Endothelial cell of coronary artery (primary cell): ENCODE results near the gene IBSP. TPM values are rescaled to one million over a fixed set of nuclear protein-coding genes. Genes with fewer than 3 reads are reported as not detected.

ENCODE experiments used
- total RNA-seq: library from RNA; depleted of rRNA; stranded (reverse); fragments of >200 nt; gene quantifications from 2 replicates; pipeline ENCODE4 v1.2.3, GENCODE V29; 2014

IBSP gene
- not detected in 2 replicates for total RNA-seq

GRCh38 chr4:87799301-87800113 is at the start of gene IBSP:
TSS of gene IBSP (plus strand) at chr4:87799554. CDS start at chr4:87802362, 2,808 bp downstream.

GRCh38 chr4:87832669-87833068 is 33.3 kb downstream of the IBSP start, which contains the start of gene MEPE:
TSS of gene MEPE (plus strand) at chr4:87832969. CDS start at chr4:87834715, 1,746 bp downstream.

Other genes with a start within 250 kb of the IBSP start
- gene DSPP, start 191.0 kb upstream of the IBSP start, total RNA-seq = not detected in 2 replicates
- gene DMP1, start 149.3 kb upstream of the IBSP start, total RNA-seq = not detected in 2 replicates
- not detected in 2 replicates for gene MEPE, start 33.4 kb downstream of the IBSP start, total RNA-seq
- gene SPP1, start 176.2 kb downstream of the IBSP start, total RNA-seq = not detected in 2 replicates
- gene PKD2, start 208.1 kb downstream of the IBSP start, total RNA-seq = 35.6 and 66.0 TPM in 2 replicates